ENCODE results near the gene HERC6.

Gene HERC6

DNA sequence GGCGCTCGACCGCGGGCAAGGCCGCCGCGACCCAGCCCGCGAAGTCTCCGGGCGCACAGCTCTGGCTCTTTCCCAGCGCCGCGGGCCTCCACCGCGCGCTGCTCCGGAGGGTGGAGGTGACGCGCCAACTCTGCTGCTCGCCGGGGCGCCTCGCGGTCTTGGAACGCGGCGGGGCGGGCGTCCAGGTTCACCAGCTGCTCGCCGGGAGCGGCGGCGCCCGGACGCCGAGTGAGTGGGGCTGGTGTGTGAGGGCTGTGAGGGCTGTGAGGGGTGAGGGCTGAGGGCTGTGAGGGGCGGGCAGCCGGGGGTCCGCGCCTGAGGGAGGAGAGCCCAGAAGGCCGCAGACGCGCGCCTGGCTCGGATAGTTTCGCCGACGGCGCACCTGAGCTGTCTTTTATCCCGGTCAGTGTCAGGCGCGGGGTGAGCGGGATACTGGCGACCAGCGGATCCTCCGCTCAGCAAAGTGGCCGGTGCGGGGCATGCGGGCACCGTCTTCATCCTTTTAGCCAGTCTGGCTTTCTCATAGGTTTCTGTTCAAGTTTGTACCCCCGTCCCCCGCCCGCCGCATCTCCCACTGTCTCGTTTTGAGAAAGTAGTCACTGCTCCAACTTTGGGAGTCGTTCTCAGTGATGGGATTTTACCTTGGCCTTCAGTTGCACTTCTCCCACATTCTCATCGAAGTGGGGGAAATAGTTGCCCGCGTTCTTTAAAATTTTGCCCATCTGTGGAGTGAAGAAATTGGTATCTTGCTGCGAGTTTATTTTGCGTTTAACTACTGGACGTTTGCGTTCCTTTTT lies 78.9 kb downstream of the HERC6 start:
- Histone ChIP-seq H3K4me3 (replicated peaks; ENCODE audit: insufficient read depth, low read length) (peak overlapping the region; percentile 73), H3K27me3 (ENCODE audit: insufficient read depth, poor library complexity, severe bottlenecking) (no peaks in the 10 kb centered on the region), H3K27ac (replicated peaks) (0 out of 2 replicates have a peak overlapping the region, but pooled peaks have one; percentile 45)
- DNase-seq (ENCODE audit: low read depth in 1 of 2, low spot score in 1 of 2) = peak in 1 of 2 experiments; percentile 30
- TF ChIP-seq POLR2AphosphoS5 (IDR thresholded peaks at IDR 0.05; ENCODE audit: low read depth) = no peak
- TF ChIP-seq, protein P1, sequence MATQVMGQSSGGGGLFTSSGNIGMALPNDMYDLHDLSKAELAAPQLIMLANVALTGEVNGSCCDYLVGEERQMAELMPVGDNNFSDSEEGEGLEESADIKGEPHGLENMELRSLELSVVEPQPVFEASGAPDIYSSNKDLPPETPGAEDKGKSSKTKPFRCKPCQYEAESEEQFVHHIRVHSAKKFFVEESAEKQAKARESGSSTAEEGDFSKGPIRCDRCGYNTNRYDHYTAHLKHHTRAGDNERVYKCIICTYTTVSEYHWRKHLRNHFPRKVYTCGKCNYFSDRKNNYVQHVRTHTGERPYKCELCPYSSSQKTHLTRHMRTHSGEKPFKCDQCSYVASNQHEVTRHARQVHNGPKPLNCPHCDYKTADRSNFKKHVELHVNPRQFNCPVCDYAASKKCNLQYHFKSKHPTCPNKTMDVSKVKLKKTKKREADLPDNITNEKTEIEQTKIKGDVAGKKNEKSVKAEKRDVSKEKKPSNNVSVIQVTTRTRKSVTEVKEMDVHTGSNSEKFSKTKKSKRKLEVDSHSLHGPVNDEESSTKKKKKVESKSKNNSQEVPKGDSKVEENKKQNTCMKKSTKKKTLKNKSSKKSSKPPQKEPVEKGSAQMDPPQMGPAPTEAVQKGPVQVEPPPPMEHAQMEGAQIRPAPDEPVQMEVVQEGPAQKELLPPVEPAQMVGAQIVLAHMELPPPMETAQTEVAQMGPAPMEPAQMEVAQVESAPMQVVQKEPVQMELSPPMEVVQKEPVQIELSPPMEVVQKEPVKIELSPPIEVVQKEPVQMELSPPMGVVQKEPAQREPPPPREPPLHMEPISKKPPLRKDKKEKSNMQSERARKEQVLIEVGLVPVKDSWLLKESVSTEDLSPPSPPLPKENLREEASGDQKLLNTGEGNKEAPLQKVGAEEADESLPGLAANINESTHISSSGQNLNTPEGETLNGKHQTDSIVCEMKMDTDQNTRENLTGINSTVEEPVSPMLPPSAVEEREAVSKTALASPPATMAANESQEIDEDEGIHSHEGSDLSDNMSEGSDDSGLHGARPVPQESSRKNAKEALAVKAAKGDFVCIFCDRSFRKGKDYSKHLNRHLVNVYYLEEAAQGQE (IDR thresholded peaks at IDR 0.05; ENCODE audit: insufficient replicate concordance, low read depth) = no peak
- TF ChIP-seq, protein P2, sequence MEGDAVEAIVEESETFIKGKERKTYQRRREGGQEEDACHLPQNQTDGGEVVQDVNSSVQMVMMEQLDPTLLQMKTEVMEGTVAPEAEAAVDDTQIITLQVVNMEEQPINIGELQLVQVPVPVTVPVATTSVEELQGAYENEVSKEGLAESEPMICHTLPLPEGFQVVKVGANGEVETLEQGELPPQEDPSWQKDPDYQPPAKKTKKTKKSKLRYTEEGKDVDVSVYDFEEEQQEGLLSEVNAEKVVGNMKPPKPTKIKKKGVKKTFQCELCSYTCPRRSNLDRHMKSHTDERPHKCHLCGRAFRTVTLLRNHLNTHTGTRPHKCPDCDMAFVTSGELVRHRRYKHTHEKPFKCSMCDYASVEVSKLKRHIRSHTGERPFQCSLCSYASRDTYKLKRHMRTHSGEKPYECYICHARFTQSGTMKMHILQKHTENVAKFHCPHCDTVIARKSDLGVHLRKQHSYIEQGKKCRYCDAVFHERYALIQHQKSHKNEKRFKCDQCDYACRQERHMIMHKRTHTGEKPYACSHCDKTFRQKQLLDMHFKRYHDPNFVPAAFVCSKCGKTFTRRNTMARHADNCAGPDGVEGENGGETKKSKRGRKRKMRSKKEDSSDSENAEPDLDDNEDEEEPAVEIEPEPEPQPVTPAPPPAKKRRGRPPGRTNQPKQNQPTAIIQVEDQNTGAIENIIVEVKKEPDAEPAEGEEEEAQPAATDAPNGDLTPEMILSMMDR (IDR thresholded peaks at IDR 0.05; ENCODE audit: insufficient read depth, low read length) = no peak

DNA sequence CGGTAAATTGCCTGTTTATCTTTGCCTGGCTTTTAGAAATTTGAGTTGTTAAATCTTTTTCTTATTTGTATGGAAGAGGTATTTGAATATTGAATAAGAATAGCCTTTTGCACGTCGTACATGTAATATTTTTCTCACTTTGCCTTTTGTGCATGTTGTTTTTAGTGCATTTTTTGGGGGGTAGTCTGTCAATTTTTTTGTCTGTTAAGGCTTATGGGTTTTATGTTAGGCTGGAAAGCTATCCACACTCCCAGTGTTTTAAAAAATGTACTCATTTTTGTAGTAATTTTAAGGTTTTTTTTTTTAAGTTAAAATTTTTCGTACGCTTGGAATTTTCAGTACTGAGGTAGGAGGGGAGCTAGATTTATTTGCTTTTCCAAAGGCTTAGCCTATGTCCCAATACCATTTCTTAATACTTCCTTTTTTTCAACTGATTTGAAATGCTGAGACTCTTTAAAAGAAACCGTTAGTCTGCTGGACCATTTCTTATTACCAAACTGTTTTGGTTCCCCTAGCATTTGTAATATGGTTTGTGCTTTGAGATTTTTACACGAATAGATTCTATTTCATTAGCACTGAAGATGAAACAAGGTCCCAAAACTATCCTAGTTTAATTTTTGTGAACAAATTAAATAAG lies 79.6 kb downstream of the HERC6 start:
- Histone ChIP-seq H3K4me3 (replicated peaks; ENCODE audit: insufficient read depth, low read length) (no peak overlapping the region), H3K27me3 (ENCODE audit: insufficient read depth, poor library complexity, severe bottlenecking) (no peaks in the 10 kb centered on the region), H3K27ac (replicated peaks) (no peak overlapping the region)
- DNase-seq (ENCODE audit: low read depth in 1 of 2, low spot score in 1 of 2) = peak in 1 of 2 experiments; percentile 11
- TF ChIP-seq GABPA (IDR thresholded peaks at IDR 0.05; ENCODE audit: low read depth) (no peak), SPI1 (IDR thresholded peaks at IDR 0.05; ENCODE audit: borderline replicate concordance, low read depth) (no peak)
- TF ChIP-seq, protein P1 (IDR thresholded peaks at IDR 0.05; ENCODE audit: insufficient replicate concordance, low read depth) = no peak

DNA sequence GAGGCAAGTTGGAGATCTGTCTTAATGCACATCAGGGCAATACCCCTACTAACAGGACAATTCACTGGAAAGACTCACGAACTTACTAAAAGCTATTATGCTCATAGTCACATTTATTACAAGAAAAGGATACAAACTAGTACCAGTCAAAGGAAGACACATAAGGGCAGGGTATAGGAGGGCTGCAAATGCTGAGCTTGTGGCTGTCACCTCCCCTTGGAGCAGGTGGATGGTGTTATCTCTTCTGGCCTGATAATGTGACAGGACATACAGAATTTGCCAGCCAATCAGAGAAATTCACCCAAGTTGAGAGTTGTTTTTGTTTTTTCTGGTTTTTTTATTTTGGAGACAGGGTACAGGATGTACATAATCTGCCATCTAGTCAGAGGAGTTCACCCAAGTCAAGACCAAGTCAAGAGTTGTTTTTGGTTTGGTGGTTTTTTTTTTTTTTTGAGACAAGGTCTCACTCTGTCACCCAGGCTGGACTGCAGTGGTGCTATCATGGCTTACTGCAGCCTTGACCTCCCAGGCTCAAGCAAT lies 87.1 kb downstream of the HERC6 start:
- no peak overlapping the region for H3K4me3 ChIP-seq (replicated peaks; ENCODE audit: insufficient read depth, low read length)
- no peaks in the 10 kb centered on the region for H3K27me3 ChIP-seq (ENCODE audit: insufficient read depth, poor library complexity, severe bottlenecking)
- no peak overlapping the region for H3K27ac ChIP-seq (replicated peaks)
- TF ChIP-seq SPI1 (IDR thresholded peaks at IDR 0.05; ENCODE audit: borderline replicate concordance, low read depth) (no peak), GABPA (IDR thresholded peaks at IDR 0.05; ENCODE audit: low read depth) (no peak), POLR2AphosphoS5 (IDR thresholded peaks at IDR 0.05; ENCODE audit: low read depth) (no peak)
- TF ChIP-seq, protein P1 (IDR thresholded peaks at IDR 0.05; ENCODE audit: insufficient replicate concordance, low read depth) = no peak
- TF ChIP-seq, protein P2 (IDR thresholded peaks at IDR 0.05; ENCODE audit: insufficient read depth, low read length) = no peak
- no peak for DNase-seq (ENCODE audit: low read depth in 1 of 2, low spot score in 1 of 2)

All from HL-60 (cell line).